Liver (tissue), 9 donors: Measurements from ENCODE around the gene LY6G6C. TPM values are rescaled to one million over a fixed set of nuclear protein-coding genes. Genes with fewer than 3 reads are reported as not detected.

Source experiments
- DNase-seq: peaks from one replicate; pipeline ENCODE4 v3.0.0-alpha.2; 2017; ENCODE audit warnings: low spot score
- H3K27ac ChIP-seq, 2 donors: one replicate each; pipeline ENCODE4 v1.7.0; 2013; ENCODE audit warnings: inconsistent platforms in 2 of 2, low read length in 2 of 2, control low read depth in 1 of 2, low read depth in 1 of 2, mild to moderate bottlenecking in 1 of 2
- H3K27me3 ChIP-seq, 4 donors: one replicate each; pipeline versions ENCODE4 v1.6.1 to v1.7.0; 2013; ENCODE audit warnings: low read length in 3 of 4, inconsistent platforms in 1 of 4, mild to moderate bottlenecking in 1 of 4, moderate library complexity in 1 of 4; ENCODE audit not compliant: control insufficient read depth in 4 of 4, insufficient read depth in 4 of 4
- H3K36me3 ChIP-seq, 4 donors: one replicate each; pipeline versions ENCODE4 v1.6.1 to v1.7.0; 2013; ENCODE audit warnings: low read length in 3 of 4, mild to moderate bottlenecking in 3 of 4, low read depth in 1 of 4, moderate library complexity in 1 of 4; ENCODE audit not compliant: control insufficient read depth in 4 of 4, insufficient read depth in 3 of 4
- H3K4me1 ChIP-seq, 4 donors: one replicate each; pipeline versions ENCODE4 v1.6.1 to v1.7.0; 2013; ENCODE audit warnings: low read length in 3 of 4, mild to moderate bottlenecking in 3 of 4, moderate library complexity in 1 of 4; ENCODE audit not compliant: control insufficient read depth in 4 of 4, insufficient read depth in 4 of 4
- H3K4me3 ChIP-seq, 3 donors: one replicate each; pipeline versions ENCODE4 v1.6.1 to v1.7.0; 2013; ENCODE audit warnings: low read length in 3 of 3, control low read depth in 1 of 3, low read depth in 1 of 3, mild to moderate bottlenecking in 1 of 3
- H3K9ac ChIP-seq, 2 donors: one replicate each; pipeline ENCODE4 v1.7.0; 2013; ENCODE audit warnings: low read length in 2 of 2, mild to moderate bottlenecking in 2 of 2, moderate library complexity in 2 of 2, control low read depth in 1 of 2, low read depth in 1 of 2
- H3K9me3 ChIP-seq, 4 donors: one replicate each; pipeline versions ENCODE4 v1.6.1 to v1.7.0; 2013; ENCODE audit warnings: low read length in 3 of 4; ENCODE audit not compliant: control insufficient read depth in 4 of 4
- EGR1 ChIP-seq, 2 donors: IDR thresholded peaks; 2 replicates each; pipeline ENCODE4 v1.6.1; 2016 to 2018; ENCODE audit warnings: antibody characterized with exemption in 2 of 2, low read depth in 2 of 2
- FOXA1 ChIP-seq: IDR thresholded peaks from 2 replicates; pipeline ENCODE4 v1.6.1; 2016; ENCODE audit warnings: antibody characterized with exemption
- FOXA2 ChIP-seq: IDR thresholded peaks from 2 replicates; pipeline ENCODE4 v1.6.1; 2016; ENCODE audit warnings: antibody characterized with exemption
- GABPA ChIP-seq, 2 donors: IDR thresholded peaks in 1 of 2; conservative IDR thresholded peaks in 1 of 2; 2 replicates each; pipeline ENCODE4 v1.6.1; 2016; ENCODE audit warnings: antibody characterized with exemption in 2 of 2, mild to moderate bottlenecking in 1 of 2, moderate library complexity in 1 of 2
- HNF4A ChIP-seq, 2 donors: conservative IDR thresholded peaks; 2 replicates each; pipeline ENCODE4 v1.6.1; 2016; ENCODE audit warnings: antibody characterized with exemption in 2 of 2, mild to moderate bottlenecking in 2 of 2
- NR2F2 ChIP-seq: IDR thresholded peaks from 2 replicates; pipeline ENCODE4 v1.6.1; 2016; ENCODE audit warnings: antibody characterized with exemption
- RAD21 ChIP-seq, 2 donors: IDR thresholded peaks; 2 replicates each; pipeline ENCODE4 v1.6.1; 2016; ENCODE audit warnings: antibody characterized with exemption in 2 of 2, mild to moderate bottlenecking in 2 of 2
- TAF1 ChIP-seq: conservative IDR thresholded peaks from 2 replicates; pipeline ENCODE4 v1.6.1; 2016; ENCODE audit warnings: antibody characterized with exemption, mild to moderate bottlenecking
- YY1 ChIP-seq: IDR thresholded peaks from 2 replicates; pipeline ENCODE4 v1.6.1; 2016; ENCODE audit warnings: antibody characterized with exemption, mild to moderate bottlenecking
- WGBS: extraction: QIAGEN DNeasy Blood & Tissue Kit; methylation state at CpG from one replicate; pipeline ENCODE4 v1.1.7; 2013; 5-methylcytosine and 5-hydroxymethylcytosine counted together
- polyA plus RNA-seq, 2 donors: library from polyadenylated mRNA; stranded (reverse) in 1 of 2; unstranded in 1 of 2; fragments of 200-250 nt in 1 of 2; fragments of >200 nt in 1 of 2; fragmentation: Nextera tagmentation in 1 of 2; extraction: Ambion mirVana in 1 of 2; gene quantifications; one replicate each; pipeline versions ENCODE4 v1.2.1 to v1.2.3, GENCODE V29; 2013 to 2015
- total RNA-seq, 2 donors: library from RNA; depleted of rRNA; stranded (reverse); fragments of >200 nt; gene quantifications; one replicate each; pipeline ENCODE4 v1.2.3, GENCODE V29; 2014
- TF ChIP-seq, protein P1 (sequence below): fragments of 150-350 bp; IDR thresholded peaks from 2 replicates; pipeline ENCODE4 v1.5.1; 2017; ENCODE audit warnings: improper control_type of control experiment, low read depth, low read length; ENCODE audit not compliant: missing input control
- TF ChIP-seq, protein P2 (sequence below): IDR thresholded peaks from 2 replicates; pipeline ENCODE4 v1.6.1; 2016; ENCODE audit warnings: antibody characterized with exemption
- TF ChIP-seq, protein P3 (sequence below): IDR thresholded peaks from 2 replicates; pipeline ENCODE4 v1.6.1; 2016; ENCODE audit warnings: antibody characterized with exemption
- TF ChIP-seq, protein P4 (sequence below): IDR thresholded peaks from 2 replicates; pipeline ENCODE4 v1.6.1; 2016; ENCODE audit warnings: antibody characterized with exemption
- donor health status: healthy.
- donor health status: healthy.
- donor health status: healthy.
- donor health status: healthy.
- donor health status: healthy.

Gene LY6G6C
- total and polyA plus RNA-seq, 4 donors = not detected

DNA sequence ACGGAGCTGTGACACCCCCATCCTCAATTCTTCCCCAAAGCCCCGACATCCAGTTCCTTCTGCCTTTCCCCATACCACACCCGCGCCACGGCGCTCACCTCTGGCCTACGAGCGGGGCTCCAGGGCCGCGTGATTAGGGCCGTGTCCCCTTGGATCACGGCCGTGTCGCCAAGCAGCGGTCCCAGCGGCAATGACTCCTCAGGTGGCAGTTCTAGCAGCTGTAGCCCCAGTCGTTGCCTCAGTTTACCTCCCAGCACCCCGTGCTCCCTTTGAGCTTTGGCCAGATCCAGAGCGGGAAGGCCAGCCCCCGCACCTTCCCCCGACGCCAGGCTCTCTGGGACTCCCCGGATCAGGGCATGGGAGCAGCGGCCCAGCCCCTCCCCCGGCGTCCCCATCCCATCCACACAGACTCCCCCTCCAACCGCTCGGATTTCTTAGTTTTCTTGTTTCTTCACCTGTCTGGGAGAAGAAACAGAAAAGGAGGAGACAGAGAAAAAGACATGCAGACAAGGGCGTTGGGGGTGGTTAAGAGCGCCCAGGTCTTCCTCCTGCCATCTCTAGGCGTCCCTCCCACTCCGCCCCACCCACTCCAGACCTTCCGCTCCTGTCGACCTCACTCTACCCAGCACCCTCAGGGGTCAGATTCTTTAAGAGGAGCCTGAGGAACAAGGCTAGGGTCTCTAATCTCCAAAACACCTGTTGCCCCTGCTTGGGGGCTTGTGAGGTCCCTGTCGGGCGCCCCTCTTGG is 7.4 kb upstream of the LY6G6C start, which contains the start of gene DDAH2:
DDAH2 (minus strand) TSS at position 533 of the 748 bp plus-strand sequence; CDS start at position 395, 138 bp downstream.
- WGBS = 34% methylated on average over 36 of the region's 36 CpGs
- no peaks in the 10 kb centered on the region for H3K9me3 ChIP-seq
- H3K27me3 ChIP-seq = no peaks in the 10 kb centered on the region
- peak within 1 kb of the TSS; percentile 91 to 92 for H3K27ac ChIP-seq
- peaks cover 3 to 25% (median 12%) of the 10 kb centered on the region in 4 donors for H3K4me1 ChIP-seq
- no peak for DNase-seq
- TF ChIP-seq, protein P1, sequence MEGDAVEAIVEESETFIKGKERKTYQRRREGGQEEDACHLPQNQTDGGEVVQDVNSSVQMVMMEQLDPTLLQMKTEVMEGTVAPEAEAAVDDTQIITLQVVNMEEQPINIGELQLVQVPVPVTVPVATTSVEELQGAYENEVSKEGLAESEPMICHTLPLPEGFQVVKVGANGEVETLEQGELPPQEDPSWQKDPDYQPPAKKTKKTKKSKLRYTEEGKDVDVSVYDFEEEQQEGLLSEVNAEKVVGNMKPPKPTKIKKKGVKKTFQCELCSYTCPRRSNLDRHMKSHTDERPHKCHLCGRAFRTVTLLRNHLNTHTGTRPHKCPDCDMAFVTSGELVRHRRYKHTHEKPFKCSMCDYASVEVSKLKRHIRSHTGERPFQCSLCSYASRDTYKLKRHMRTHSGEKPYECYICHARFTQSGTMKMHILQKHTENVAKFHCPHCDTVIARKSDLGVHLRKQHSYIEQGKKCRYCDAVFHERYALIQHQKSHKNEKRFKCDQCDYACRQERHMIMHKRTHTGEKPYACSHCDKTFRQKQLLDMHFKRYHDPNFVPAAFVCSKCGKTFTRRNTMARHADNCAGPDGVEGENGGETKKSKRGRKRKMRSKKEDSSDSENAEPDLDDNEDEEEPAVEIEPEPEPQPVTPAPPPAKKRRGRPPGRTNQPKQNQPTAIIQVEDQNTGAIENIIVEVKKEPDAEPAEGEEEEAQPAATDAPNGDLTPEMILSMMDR = no peak
- no peak for TF ChIP-seq YY1
- TF ChIP-seq RAD21 (IDR thresholded peaks at IDR 0.05) = no peak
- TF ChIP-seq EGR1 (IDR thresholded peaks at IDR 0.05; ENCODE audit: low read depth in 2 of 2) = no peak
- TF ChIP-seq HNF4A (conservative IDR thresholded peaks at IDR 0.05) = no peak
- TF ChIP-seq NR2F2 = no peak
- TF ChIP-seq FOXA1 = no peak
- TF ChIP-seq, protein P2, sequence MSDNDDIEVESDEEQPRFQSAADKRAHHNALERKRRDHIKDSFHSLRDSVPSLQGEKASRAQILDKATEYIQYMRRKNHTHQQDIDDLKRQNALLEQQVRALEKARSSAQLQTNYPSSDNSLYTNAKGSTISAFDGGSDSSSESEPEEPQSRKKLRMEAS = no peak
- H3K36me3 ChIP-seq = peaks cover 6 to 31% (median 19%) of the 10 kb centered on the region in 4 donors
- peak within 1 kb of the TSS; percentile 37 to 62 for H3K9ac ChIP-seq
- peak within 1 kb of the TSS; percentile 73 to 77 (median 73) for H3K4me3 ChIP-seq

DNA sequence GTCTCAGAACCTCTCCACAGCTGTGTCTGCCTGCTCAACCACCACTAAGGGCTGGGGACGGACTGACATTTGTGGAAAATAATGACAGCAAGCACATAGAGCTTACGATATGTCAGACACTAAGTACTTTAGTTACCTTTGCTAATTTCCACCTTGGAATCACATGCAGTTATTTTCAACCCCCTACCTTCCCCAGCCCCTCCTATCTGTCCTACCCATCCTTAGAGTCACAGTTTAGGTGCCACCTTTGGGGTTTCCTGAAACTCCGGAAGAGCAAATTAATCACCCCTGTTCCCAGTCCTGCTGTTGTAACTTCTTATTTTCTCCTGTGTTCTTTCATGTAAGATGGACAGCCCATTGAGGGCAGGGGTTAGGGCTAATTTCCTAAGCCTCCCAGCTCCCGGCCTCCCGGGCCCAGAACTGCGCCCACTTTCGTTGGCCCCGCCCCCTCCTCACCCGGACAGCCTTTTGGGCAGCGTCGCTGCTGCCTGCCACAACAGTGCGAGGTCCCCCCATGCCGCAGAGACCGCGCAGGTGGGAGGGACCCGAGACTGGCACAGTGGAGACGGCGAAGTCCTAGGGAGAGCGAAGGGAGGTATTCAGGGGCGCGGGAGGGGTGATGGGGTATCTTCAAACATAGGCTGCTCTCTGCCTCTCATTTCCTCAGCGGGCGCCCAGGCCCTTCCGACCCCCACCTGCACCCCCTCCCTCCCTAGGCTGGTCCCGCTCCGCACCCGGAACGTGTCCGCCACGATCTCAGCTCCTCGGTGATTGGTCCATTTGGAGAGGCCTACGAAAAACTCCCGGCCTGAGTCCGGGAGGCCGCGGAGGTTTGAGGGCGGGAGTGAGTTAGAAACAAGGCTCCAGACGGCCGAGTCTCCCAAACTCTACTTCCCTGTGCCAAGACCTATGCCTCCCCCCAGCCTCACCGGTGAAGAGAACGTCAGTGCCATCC is 6.4 kb upstream of the LY6G6C start:
- no peak for TF ChIP-seq GABPA (IDR thresholded peaks at IDR 0.05 in 1 of 2, conservative IDR thresholded peaks at IDR 0.05 in 1 of 2)
- TF ChIP-seq, protein P3, sequence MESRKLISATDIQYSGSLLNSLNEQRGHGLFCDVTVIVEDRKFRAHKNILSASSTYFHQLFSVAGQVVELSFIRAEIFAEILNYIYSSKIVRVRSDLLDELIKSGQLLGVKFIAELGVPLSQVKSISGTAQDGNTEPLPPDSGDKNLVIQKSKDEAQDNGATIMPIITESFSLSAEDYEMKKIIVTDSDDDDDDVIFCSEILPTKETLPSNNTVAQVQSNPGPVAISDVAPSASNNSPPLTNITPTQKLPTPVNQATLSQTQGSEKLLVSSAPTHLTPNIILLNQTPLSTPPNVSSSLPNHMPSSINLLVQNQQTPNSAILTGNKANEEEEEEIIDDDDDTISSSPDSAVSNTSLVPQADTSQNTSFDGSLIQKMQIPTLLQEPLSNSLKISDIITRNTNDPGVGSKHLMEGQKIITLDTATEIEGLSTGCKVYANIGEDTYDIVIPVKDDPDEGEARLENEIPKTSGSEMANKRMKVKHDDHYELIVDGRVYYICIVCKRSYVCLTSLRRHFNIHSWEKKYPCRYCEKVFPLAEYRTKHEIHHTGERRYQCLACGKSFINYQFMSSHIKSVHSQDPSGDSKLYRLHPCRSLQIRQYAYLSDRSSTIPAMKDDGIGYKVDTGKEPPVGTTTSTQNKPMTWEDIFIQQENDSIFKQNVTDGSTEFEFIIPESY = no peak
- no peak for TF ChIP-seq EGR1 (IDR thresholded peaks at IDR 0.05; ENCODE audit: low read depth in 2 of 2)
- TF ChIP-seq NR2F2 = no peak
- TF ChIP-seq, protein P4, sequence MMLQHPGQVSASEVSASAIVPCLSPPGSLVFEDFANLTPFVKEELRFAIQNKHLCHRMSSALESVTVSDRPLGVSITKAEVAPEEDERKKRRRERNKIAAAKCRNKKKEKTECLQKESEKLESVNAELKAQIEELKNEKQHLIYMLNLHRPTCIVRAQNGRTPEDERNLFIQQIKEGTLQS = no peak
- TF ChIP-seq FOXA2 = no peak
- TF ChIP-seq TAF1 = no peak
- TF ChIP-seq, protein P2 = no peak
- no peak for TF ChIP-seq HNF4A (conservative IDR thresholded peaks at IDR 0.05)

More for the DNA sequence above, 6.4 kb upstream of the LY6G6C start:
- H3K9me3 ChIP-seq = no peaks in the 10 kb centered on the region
- H3K36me3 ChIP-seq = peaks cover 6 to 24% (median 11%) of the 10 kb centered on the region in 4 donors
- peak overlapping the region in 1 of 3 donors; percentile 73 for H3K4me3 ChIP-seq
- H3K4me1 ChIP-seq = peaks cover 3 to 21% (median 12%) of the 10 kb centered on the region in 4 donors
- peak overlapping the region in 1 of 2 donors; percentile 19 for H3K9ac ChIP-seq
- peak overlapping the region; percentile 39 to 68 for H3K27ac ChIP-seq
- no peaks in the 10 kb centered on the region for H3K27me3 ChIP-seq
- no peak for DNase-seq
- 87% methylated on average over 41 of the region's 41 CpGs for WGBS
